HEK293 (cell line): Measurements from ENCODE around the gene PLEKHA7.

ENCODE experiments used
- GLIS1 ChIP-seq: fragments of 450-650 bp; formaldehyde crosslinking; IDR thresholded peaks from 2 replicates; pipeline ENCODE4 v1.5.1; 2016; ENCODE audit warnings: missing biosample characterization, missing genetic modification characterization
- IKZF3 ChIP-seq: fragments of 450-650 bp; IDR thresholded peaks from 2 replicates; pipeline ENCODE4 v1.5.0; 2018; ENCODE audit warnings: missing biosample characterization, mild to moderate bottlenecking, missing genetic modification characterization, moderate library complexity
- KLF10 ChIP-seq: fragments of 450-650 bp; IDR thresholded peaks from 2 replicates; pipeline ENCODE4 v1.5.1; 2018; ENCODE audit warnings: missing biosample characterization, mild to moderate bottlenecking, missing genetic modification characterization
- ZNF112 ChIP-seq: fragments of 450-650 bp; formaldehyde crosslinking; IDR thresholded peaks from 2 replicates; pipeline ENCODE4 v1.5.0; 2017; ENCODE audit warnings: missing biosample characterization, missing genetic modification characterization
- ZNF146 ChIP-seq: fragments of 450-650 bp; formaldehyde crosslinking; IDR thresholded peaks from 2 replicates; pipeline ENCODE4 v1.5.1; 2016; ENCODE audit warnings: missing biosample characterization, missing genetic modification characterization
- ZNF571 ChIP-seq: fragments of 450-650 bp; formaldehyde crosslinking; IDR thresholded peaks from 2 replicates; pipeline ENCODE4 v1.5.0; 2017; ENCODE audit warnings: missing biosample characterization, missing genetic modification characterization
- ZNF624 ChIP-seq: fragments of 450-650 bp; formaldehyde crosslinking; IDR thresholded peaks from 2 replicates; pipeline ENCODE4 v1.5.1; 2017; ENCODE audit warnings: missing biosample characterization, missing genetic modification characterization
- ZNF747 ChIP-seq: fragments of 450-650 bp; formaldehyde crosslinking; IDR thresholded peaks from 2 replicates; pipeline ENCODE4 v1.5.1; 2016; ENCODE audit warnings: missing biosample characterization, missing genetic modification characterization
- ZNF830 ChIP-seq: fragments of 450-650 bp; IDR thresholded peaks from 2 replicates; pipeline ENCODE4 v1.5.0; 2018; ENCODE audit warnings: missing biosample characterization, missing genetic modification characterization, low read depth, mild to moderate bottlenecking, moderate library complexity
- TF ChIP-seq, protein P1 (sequence below): fragments of 450-650 bp; formaldehyde crosslinking; IDR thresholded peaks from 2 replicates; pipeline ENCODE4 v1.5.1; 2016; ENCODE audit warnings: missing biosample characterization, missing genetic modification characterization
- TF ChIP-seq, protein P2 (sequence below): fragments of 450-650 bp; formaldehyde crosslinking; IDR thresholded peaks from 2 replicates; pipeline ENCODE4 v1.5.1; 2016; ENCODE audit warnings: missing biosample characterization, missing genetic modification characterization

DNA sequence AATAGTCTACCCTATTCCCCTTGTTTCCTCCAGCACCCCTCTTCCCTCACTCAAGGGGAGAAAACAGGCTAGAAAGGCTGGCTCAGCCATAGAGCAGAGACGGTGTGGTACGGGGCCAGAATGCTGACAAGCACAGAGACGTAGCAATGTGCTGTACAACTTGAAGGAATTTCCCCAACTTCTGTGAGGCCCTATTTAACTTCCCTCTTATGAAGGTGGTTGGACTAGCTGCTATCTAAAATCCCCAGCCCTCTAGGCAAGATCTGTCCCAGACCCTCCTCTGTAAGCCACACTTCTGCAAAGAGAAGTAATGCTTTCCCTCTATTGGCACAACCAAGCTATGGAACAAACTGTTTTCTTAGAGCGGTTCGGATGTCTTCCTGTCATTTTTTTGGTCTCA lies 37.8 kb downstream of the PLEKHA7 start:
- TF ChIP-seq ZNF624 (tag by site-specific recombination) (no peak), ZNF146 (tag by site-specific recombination) (no peak), ZNF830 (tag by site-specific recombination) (no peak), ZNF747 (no peak), KLF10 (tag by site-specific recombination) (no peak), ZNF571 (tag by site-specific recombination) (no peak), ZNF112 (tag by site-specific recombination) (no peak), IKZF3 (tag by site-specific recombination) (no peak), GLIS1 (no peak)
- TF ChIP-seq, protein P1, sequence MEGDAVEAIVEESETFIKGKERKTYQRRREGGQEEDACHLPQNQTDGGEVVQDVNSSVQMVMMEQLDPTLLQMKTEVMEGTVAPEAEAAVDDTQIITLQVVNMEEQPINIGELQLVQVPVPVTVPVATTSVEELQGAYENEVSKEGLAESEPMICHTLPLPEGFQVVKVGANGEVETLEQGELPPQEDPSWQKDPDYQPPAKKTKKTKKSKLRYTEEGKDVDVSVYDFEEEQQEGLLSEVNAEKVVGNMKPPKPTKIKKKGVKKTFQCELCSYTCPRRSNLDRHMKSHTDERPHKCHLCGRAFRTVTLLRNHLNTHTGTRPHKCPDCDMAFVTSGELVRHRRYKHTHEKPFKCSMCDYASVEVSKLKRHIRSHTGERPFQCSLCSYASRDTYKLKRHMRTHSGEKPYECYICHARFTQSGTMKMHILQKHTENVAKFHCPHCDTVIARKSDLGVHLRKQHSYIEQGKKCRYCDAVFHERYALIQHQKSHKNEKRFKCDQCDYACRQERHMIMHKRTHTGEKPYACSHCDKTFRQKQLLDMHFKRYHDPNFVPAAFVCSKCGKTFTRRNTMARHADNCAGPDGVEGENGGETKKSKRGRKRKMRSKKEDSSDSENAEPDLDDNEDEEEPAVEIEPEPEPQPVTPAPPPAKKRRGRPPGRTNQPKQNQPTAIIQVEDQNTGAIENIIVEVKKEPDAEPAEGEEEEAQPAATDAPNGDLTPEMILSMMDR (tag by site-specific recombination), result no peak
- TF ChIP-seq, protein P2, sequence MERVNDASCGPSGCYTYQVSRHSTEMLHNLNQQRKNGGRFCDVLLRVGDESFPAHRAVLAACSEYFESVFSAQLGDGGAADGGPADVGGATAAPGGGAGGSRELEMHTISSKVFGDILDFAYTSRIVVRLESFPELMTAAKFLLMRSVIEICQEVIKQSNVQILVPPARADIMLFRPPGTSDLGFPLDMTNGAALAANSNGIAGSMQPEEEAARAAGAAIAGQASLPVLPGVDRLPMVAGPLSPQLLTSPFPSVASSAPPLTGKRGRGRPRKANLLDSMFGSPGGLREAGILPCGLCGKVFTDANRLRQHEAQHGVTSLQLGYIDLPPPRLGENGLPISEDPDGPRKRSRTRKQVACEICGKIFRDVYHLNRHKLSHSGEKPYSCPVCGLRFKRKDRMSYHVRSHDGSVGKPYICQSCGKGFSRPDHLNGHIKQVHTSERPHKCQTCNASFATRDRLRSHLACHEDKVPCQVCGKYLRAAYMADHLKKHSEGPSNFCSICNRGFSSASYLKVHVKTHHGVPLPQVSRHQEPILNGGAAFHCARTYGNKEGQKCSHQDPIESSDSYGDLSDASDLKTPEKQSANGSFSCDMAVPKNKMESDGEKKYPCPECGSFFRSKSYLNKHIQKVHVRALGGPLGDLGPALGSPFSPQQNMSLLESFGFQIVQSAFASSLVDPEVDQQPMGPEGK (tag by site-specific recombination), result no peak
